HG03521 (cell line): ENCODE data around the gene PLEKHH1.

Experiments
- ATAC-seq: cut with Tn5 transposase; IDR thresholded peaks from one replicate; pipeline ENCODE4 v1.9.1; 2021; ENCODE audit warnings: mild to moderate bottlenecking, moderate library complexity; ENCODE audit not compliant: unreplicated experiment

The PLEKHH1 gene

GRCh38 chr14:67562025-67562775 is 29.1 kb downstream of the PLEKHH1 start:
- no peak for ATAC-seq

- ATAC-seq, result no peak
Measured at GRCh38 chr14:67562776-67563150, 29.7 kb downstream of the PLEKHH1 start.

GRCh38 chr14:67564236-67564635 is 31.1 kb downstream of the PLEKHH1 start:
- no peak for ATAC-seq

- ATAC-seq, result no peak
Measured at GRCh38 chr14:67566908-67567307, 33.8 kb downstream of the PLEKHH1 start.

- ATAC-seq, result no peak
Measured at GRCh38 chr14:67567654-67568053, 34.6 kb downstream of the PLEKHH1 start.

- no peak for ATAC-seq
Measured at GRCh38 chr14:67569011-67569650, 36.0 kb downstream of the PLEKHH1 start.

GRCh38 chr14:67569651-67570290 is 36.7 kb downstream of the PLEKHH1 start:
- ATAC-seq, result no peak

- ATAC-seq, result no peak
Measured at GRCh38 chr14:67570453-67570852, 37.4 kb downstream of the PLEKHH1 start.

GRCh38 chr14:67571275-67571990 is 38.3 kb downstream of the PLEKHH1 start:
- no peak for ATAC-seq

GRCh38 chr14:67571991-67572323 is 38.9 kb downstream of the PLEKHH1 start:
- ATAC-seq, result no peak

GRCh38 chr14:67572608-67573007 is 39.5 kb downstream of the PLEKHH1 start:
- no peak for ATAC-seq

- ATAC-seq, result no peak
Measured at GRCh38 chr14:67573228-67574010, 40.3 kb downstream of the PLEKHH1 start.

GRCh38 chr14:67574156-67574555 is 41.1 kb downstream of the PLEKHH1 start:
- no peak for ATAC-seq

GRCh38 chr14:67574806-67575205 is 41.7 kb downstream of the PLEKHH1 start:
- no peak for ATAC-seq

GRCh38 chr14:67575684-67576083 is 42.6 kb downstream of the PLEKHH1 start:
- ATAC-seq, result no peak

- ATAC-seq, result no peak
Measured at GRCh38 chr14:67576216-67576955, 43.3 kb downstream of the PLEKHH1 start.

GRCh38 chr14:67577181-67577808 is 44.2 kb downstream of the PLEKHH1 start:
- ATAC-seq, result no peak

- no peak for ATAC-seq
Measured at GRCh38 chr14:67577909-67578749, 45.0 kb downstream of the PLEKHH1 start.

GRCh38 chr14:67579040-67579439 is 46.0 kb downstream of the PLEKHH1 start:
- no peak for ATAC-seq
